ENCODE data around the gene IFT20. TPM values are rescaled to one million over a fixed set of nuclear protein-coding genes. Genes with fewer than 3 reads are reported as not detected.

Gene IFT20
- total and polyA plus RNA-seq, 2 donors (not counting 1 experiment from before 2014, with no cell fraction given), result 51.4 to 53.7 TPM

DNA sequence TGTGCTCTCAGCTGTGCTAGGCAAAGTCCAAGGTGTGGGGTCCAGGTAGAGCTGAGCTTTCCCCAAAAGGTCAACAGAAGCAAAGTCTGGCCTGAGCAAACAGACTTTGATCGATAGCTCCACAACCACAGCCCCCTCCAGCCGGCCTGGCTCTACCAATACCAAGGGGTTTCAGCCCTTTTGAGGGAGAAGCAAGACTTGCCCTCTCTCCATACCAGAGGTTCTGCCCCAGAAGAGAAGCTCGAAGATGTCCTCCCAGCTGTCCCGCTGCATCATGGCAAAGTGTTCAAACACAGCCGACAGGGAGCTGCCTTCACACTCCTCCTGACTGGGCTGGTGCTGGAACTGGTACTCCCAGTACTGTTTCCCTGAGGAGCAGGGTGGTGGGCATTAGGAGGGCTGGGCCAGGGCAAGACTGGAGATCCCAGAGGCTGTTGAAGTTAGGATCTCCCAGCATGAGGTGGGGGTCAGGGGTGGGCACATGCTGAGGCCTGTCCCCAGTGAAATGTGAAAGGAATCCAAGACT is 33.1 kb upstream of the IFT20 start:
- H3K79me2 ChIP-seq (ENCODE audit: control insufficient read depth, insufficient read depth, low read length), result peaks cover 2% of the 10 kb centered on the region
- DNase-seq (ENCODE audit: low read depth in 2 of 2), result no peak
- no peak overlapping the region for H2AFZ ChIP-seq (ENCODE audit: low read length)
- H3K4me2 ChIP-seq (ENCODE audit: extremely low read depth, insufficient read depth, low read length), result no peak overlapping the region
- H4K20me1 ChIP-seq (ENCODE audit: control insufficient read depth, extremely low read depth, insufficient read depth, low read length), result no peaks in the 10 kb centered on the region
- H3K4me1 ChIP-seq (ENCODE audit: control insufficient read depth, extremely low read depth, insufficient read depth, low read length), result peaks cover 9% of the 10 kb centered on the region
- no peaks in the 10 kb centered on the region for H3K36me3 ChIP-seq (ENCODE audit: control insufficient read depth, insufficient read depth, low read length)
- no peak overlapping the region for H3K9ac ChIP-seq (ENCODE audit: insufficient read depth, low read length)
- H3K4me3 ChIP-seq (replicated peaks in 1 of 4; ENCODE audit: control extremely low read depth in 1 of 4, insufficient read depth in 1 of 4, low read depth in 3 of 4, low read length in 4 of 4), result no peak overlapping the region
- no peaks in the 10 kb centered on the region for H3K27me3 ChIP-seq (ENCODE audit: control insufficient read depth, insufficient read depth, low read length)
- H3K27ac ChIP-seq (ENCODE audit: insufficient read depth, low read length), result no peak overlapping the region
- TF ChIP-seq, protein P1, sequence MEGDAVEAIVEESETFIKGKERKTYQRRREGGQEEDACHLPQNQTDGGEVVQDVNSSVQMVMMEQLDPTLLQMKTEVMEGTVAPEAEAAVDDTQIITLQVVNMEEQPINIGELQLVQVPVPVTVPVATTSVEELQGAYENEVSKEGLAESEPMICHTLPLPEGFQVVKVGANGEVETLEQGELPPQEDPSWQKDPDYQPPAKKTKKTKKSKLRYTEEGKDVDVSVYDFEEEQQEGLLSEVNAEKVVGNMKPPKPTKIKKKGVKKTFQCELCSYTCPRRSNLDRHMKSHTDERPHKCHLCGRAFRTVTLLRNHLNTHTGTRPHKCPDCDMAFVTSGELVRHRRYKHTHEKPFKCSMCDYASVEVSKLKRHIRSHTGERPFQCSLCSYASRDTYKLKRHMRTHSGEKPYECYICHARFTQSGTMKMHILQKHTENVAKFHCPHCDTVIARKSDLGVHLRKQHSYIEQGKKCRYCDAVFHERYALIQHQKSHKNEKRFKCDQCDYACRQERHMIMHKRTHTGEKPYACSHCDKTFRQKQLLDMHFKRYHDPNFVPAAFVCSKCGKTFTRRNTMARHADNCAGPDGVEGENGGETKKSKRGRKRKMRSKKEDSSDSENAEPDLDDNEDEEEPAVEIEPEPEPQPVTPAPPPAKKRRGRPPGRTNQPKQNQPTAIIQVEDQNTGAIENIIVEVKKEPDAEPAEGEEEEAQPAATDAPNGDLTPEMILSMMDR (conservative IDR thresholded peaks at IDR 0.05 in 1 of 2, IDR thresholded peaks at IDR 0.05 in 1 of 2; ENCODE audit: low read depth in 1 of 2, low read length in 2 of 2), result no peak
- no peak for TF ChIP-seq EZH2 (IDR thresholded peaks at IDR 0.05; ENCODE audit: low read length, missing control alignments)
- no peaks in the 10 kb centered on the region for H3K9me3 ChIP-seq (ENCODE audit: control insufficient read depth, insufficient read depth, low read depth, low read length)

DNA sequence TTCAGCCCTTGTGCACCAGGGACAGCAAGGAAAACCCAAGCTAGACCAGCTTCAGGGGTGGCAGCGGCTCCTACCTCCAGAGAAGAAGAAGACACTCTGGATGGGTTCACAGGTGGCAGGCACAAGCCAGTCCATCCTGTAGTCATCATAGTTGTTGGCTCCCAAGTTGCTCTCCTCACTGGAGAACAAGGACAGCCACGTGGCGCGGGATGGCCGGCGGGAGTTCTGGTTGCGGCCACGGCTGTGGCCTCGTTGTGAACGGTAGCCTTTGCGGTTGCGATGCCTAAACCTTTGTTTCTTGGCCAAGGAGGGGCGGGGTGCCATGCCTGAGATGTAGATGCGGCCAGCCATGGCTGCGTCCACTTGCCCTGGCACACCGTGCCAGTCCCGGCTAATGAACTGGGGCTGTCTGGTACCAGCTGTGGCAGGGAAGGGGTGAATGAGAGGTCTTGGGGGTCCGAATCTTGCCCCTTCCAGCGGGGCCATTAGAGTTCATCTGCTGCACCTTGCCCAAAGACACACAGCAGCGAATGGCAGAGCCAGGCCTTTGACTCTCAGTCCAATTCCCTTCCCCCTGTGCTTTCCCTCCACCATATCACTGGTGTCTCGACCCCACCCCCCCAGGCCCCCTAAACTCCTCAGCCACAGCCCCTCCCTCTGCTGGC is 32.5 kb upstream of the IFT20 start:
- Histone ChIP-seq H3K9ac (ENCODE audit: insufficient read depth, low read length) (no peak overlapping the region), H3K27ac (ENCODE audit: insufficient read depth, low read length) (no peak overlapping the region), H4K20me1 (ENCODE audit: control insufficient read depth, extremely low read depth, insufficient read depth, low read length) (no peaks in the 10 kb centered on the region), H3K79me2 (ENCODE audit: control insufficient read depth, insufficient read depth, low read length) (no peaks in the 10 kb centered on the region), H2AFZ (ENCODE audit: low read length) (no peak overlapping the region), H3K27me3 (ENCODE audit: control insufficient read depth, insufficient read depth, low read length) (no peaks in the 10 kb centered on the region), H3K36me3 (ENCODE audit: control insufficient read depth, insufficient read depth, low read length) (no peaks in the 10 kb centered on the region), H3K4me2 (ENCODE audit: extremely low read depth, insufficient read depth, low read length) (no peak overlapping the region), H3K4me1 (ENCODE audit: control insufficient read depth, extremely low read depth, insufficient read depth, low read length) (peaks cover 5% of the 10 kb centered on the region), H3K4me3 (replicated peaks in 1 of 4; ENCODE audit: control extremely low read depth in 1 of 4, insufficient read depth in 1 of 4, low read depth in 3 of 4, low read length in 4 of 4) (no peak overlapping the region), H3K9me3 (ENCODE audit: control insufficient read depth, insufficient read depth, low read depth, low read length) (no peaks in the 10 kb centered on the region)
- DNase-seq (ENCODE audit: low read depth in 2 of 2), result no peak
- no peak for TF ChIP-seq EZH2 (IDR thresholded peaks at IDR 0.05; ENCODE audit: low read length, missing control alignments)
- TF ChIP-seq, protein P1 (conservative IDR thresholded peaks at IDR 0.05 in 1 of 2, IDR thresholded peaks at IDR 0.05 in 1 of 2; ENCODE audit: low read depth in 1 of 2, low read length in 2 of 2), result no peak

DNA sequence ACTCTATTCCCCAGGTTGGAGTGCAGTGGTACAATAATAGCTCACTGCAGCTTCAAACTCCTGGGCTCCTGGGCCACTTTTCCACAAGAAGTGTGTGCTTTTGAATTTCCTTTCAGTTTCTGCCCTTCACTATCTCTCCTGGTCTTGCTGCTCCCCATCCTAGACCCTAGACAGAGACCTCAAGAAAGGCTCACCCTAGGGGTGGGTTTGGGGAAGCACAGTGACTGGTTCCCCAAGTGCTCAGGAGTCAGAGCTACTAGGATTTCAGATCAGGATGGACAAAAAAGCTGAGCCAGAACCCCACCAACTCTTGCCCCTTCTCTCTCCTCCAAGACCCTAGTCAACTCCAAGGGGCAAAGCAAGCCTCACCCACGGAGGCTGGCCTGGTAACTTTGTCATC is 31.3 kb upstream of the IFT20 start:
- DNase-seq (ENCODE audit: low read depth in 2 of 2), result no peak
- Histone ChIP-seq H3K4me3 (replicated peaks in 1 of 4; ENCODE audit: control extremely low read depth in 1 of 4, insufficient read depth in 1 of 4, low read depth in 3 of 4, low read length in 4 of 4) (no peak overlapping the region), H2AFZ (ENCODE audit: low read length) (no peak overlapping the region), H3K9me3 (ENCODE audit: control insufficient read depth, insufficient read depth, low read depth, low read length) (no peaks in the 10 kb centered on the region), H3K27ac (ENCODE audit: insufficient read depth, low read length) (no peak overlapping the region), H3K9ac (ENCODE audit: insufficient read depth, low read length) (no peak overlapping the region), H3K27me3 (ENCODE audit: control insufficient read depth, insufficient read depth, low read length) (no peaks in the 10 kb centered on the region), H3K4me1 (ENCODE audit: control insufficient read depth, extremely low read depth, insufficient read depth, low read length) (peaks cover 5% of the 10 kb centered on the region), H3K79me2 (ENCODE audit: control insufficient read depth, insufficient read depth, low read length) (no peaks in the 10 kb centered on the region), H3K4me2 (ENCODE audit: extremely low read depth, insufficient read depth, low read length) (no peak overlapping the region), H3K36me3 (ENCODE audit: control insufficient read depth, insufficient read depth, low read length) (no peaks in the 10 kb centered on the region), H4K20me1 (ENCODE audit: control insufficient read depth, extremely low read depth, insufficient read depth, low read length) (no peaks in the 10 kb centered on the region)
- TF ChIP-seq EZH2 (IDR thresholded peaks at IDR 0.05; ENCODE audit: low read length, missing control alignments), result no peak
- TF ChIP-seq, protein P1 (conservative IDR thresholded peaks at IDR 0.05 in 1 of 2, IDR thresholded peaks at IDR 0.05 in 1 of 2; ENCODE audit: low read depth in 1 of 2, low read length in 2 of 2), result no peak

Measured in fibroblast of lung (primary cell).